WERI-Rb-1 (cell line): ENCODE measurements around the gene TBC1D10A.

Experiments
- DNase-seq: peaks from one replicate; pipeline ENCODE4 v3.0.0-alpha.2; 2020
- H3K27ac ChIP-seq: fragments of 250-450 bp; sonication (Bioruptor Pico); 2 replicates; pipeline ENCODE4 v1.5.1; 2020; ENCODE audit warnings: mild to moderate bottlenecking, moderate library complexity
- H3K27me3 ChIP-seq: fragments of 250-450 bp; sonication (Bioruptor Pico); 2 replicates; pipeline ENCODE4 v1.5.1; 2021; ENCODE audit warnings: mild to moderate bottlenecking, low read depth, moderate library complexity; ENCODE audit not compliant: insufficient read depth, severe bottlenecking
- H3K36me3 ChIP-seq: fragments of 250-450 bp; sonication (Bioruptor Pico); 2 replicates; pipeline ENCODE4 v1.5.1; 2020; ENCODE audit warnings: mild to moderate bottlenecking, moderate library complexity
- H3K4me3 ChIP-seq: 2 replicates; pipeline ENCODE4 v1.5.1; 2011; ENCODE audit warnings: low read depth, mild to moderate bottlenecking, control low read depth, low read length
- H3K9me3 ChIP-seq: fragments of 250-450 bp; sonication (Bioruptor Pico); 2 replicates; pipeline ENCODE4 v1.5.1; 2021; ENCODE audit warnings: mild to moderate bottlenecking, moderate library complexity; ENCODE audit not compliant: severe bottlenecking
- TF ChIP-seq, protein P1 (sequence below): IDR thresholded peaks from 2 replicates; pipeline ENCODE4 v1.5.1; 2011; ENCODE audit warnings: low read depth, mild to moderate bottlenecking, control low read depth, inconsistent platforms, low read length

Gene TBC1D10A

DNA sequence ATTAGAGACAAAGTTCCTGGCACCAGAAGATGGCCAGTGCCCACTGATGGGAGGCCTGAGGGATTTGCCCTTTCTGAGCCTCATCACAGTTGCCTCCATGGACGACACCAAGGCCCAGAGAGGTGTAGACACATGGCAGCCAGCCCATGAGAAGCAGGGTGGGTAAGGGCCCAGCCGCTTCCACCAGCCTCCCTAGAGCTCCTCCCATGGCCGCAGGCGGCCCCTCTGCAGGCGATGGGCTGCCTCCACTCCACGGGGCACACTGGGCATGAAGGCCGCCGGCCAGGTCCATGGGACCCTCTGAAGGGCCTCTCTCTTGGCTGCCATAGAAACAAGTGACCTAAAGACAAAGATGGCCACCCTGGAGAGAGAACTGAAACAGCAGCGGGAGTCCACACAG lies 44.6 kb upstream of the TBC1D10A start:
- no peak for DNase-seq
- Histone ChIP-seq H3K36me3 (peaks cover 1% of the 10 kb centered on the region), H3K27me3 (no peaks in the 10 kb centered on the region), H3K4me3 (no peak overlapping the region), H3K27ac (no peak overlapping the region), H3K9me3 (no peaks in the 10 kb centered on the region)
- TF ChIP-seq, protein P1, sequence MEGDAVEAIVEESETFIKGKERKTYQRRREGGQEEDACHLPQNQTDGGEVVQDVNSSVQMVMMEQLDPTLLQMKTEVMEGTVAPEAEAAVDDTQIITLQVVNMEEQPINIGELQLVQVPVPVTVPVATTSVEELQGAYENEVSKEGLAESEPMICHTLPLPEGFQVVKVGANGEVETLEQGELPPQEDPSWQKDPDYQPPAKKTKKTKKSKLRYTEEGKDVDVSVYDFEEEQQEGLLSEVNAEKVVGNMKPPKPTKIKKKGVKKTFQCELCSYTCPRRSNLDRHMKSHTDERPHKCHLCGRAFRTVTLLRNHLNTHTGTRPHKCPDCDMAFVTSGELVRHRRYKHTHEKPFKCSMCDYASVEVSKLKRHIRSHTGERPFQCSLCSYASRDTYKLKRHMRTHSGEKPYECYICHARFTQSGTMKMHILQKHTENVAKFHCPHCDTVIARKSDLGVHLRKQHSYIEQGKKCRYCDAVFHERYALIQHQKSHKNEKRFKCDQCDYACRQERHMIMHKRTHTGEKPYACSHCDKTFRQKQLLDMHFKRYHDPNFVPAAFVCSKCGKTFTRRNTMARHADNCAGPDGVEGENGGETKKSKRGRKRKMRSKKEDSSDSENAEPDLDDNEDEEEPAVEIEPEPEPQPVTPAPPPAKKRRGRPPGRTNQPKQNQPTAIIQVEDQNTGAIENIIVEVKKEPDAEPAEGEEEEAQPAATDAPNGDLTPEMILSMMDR: no peak

DNA sequence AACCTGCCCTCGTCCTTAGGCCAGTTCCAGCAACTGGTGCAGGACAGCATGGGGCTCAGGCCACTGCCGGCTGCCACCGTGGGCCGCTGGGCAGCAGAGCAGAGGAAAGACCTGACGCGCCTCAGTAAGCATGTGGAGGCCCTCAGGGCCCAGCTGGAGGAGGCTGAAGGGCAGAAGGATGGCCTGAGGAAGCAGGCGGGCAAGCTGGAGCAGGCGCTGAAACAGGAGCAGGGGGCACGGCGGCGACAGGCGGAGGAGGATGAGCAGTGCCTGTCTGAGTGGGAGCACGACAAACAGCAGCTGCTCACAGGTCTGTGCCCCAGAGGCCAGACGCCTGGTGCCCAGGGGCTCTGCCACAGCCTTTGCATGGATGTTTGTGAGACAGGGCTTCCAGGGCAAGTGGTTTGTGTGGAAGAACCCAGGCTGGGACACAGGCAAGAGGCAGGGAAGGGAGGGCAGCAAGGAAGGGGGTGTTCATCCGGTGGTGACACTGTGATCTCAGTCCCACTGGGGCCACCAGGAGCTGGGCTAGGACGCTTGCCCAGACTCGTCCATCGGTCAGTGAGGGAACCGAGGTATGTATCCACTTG lies 44.0 kb upstream of the TBC1D10A start:
- peaks cover 6% of the 10 kb centered on the region for H3K36me3 ChIP-seq
- DNase-seq: no peak

DNA sequence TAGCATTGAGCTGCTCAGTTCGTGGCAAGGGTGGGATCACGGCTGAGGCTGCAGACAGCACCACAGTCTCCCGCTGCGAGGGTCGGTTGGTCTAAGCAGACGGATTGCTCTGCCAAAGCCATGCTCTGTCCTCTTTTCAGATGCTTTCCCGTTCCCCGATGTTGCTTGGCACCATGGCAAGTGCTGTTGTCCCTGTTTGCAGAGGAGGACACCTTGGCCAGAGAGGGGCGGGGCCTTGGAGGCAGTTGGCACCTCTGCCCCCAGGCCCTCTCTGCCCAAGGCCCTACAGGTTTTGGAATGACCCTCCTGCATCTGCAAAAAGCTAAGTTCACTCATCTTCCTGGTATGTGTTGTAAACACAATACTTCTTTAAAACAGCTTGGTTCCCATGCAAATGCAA lies 41.7 kb upstream of the TBC1D10A start:
- no peak for DNase-seq
- Histone ChIP-seq H3K27me3 (no peaks in the 10 kb centered on the region), H3K36me3 (peaks cover 8% of the 10 kb centered on the region; the same call in 1 of the 2 replicates), H3K9me3 (no peaks in the 10 kb centered on the region), H3K27ac (no peak overlapping the region), H3K4me3 (no peak overlapping the region)
- TF ChIP-seq, protein P1: no peak

More for the DNA sequence above, 44.0 kb upstream of the TBC1D10A start:
- Histone ChIP-seq H3K9me3 (no peaks in the 10 kb centered on the region), H3K4me3 (no peak overlapping the region), H3K27me3 (no peaks in the 10 kb centered on the region), H3K27ac (no peak overlapping the region)
- TF ChIP-seq, protein P1: no peak

DNA sequence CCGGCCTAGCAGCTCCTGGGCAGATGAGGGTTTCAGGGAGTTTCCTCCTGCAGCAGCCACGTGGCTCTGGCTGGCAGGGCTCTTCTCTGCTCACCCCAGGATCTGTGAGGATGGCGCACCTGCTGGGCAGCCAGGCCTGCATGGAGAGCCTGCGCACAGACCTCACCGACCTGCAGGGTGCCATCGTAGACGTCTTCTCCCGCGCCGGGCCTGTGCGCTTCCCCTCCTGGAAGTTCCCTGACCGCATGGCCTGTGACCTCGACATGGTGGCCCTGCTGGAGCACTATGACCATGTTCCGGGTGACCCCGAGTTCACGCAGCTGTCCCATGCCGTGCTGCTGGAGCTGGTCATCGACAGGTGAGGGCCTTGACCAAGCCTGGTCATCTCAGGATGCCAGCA lies 39.1 kb upstream of the TBC1D10A start:
- no peaks in the 10 kb centered on the region for H3K27me3 ChIP-seq
- H3K27ac ChIP-seq: no peak overlapping the region
- no peaks in the 10 kb centered on the region for H3K9me3 ChIP-seq
- TF ChIP-seq, protein P1: no peak
- no peak for DNase-seq
- peaks cover 8% of the 10 kb centered on the region; the same call in 1 of the 2 replicates for H3K36me3 ChIP-seq
- no peak overlapping the region for H3K4me3 ChIP-seq

DNA sequence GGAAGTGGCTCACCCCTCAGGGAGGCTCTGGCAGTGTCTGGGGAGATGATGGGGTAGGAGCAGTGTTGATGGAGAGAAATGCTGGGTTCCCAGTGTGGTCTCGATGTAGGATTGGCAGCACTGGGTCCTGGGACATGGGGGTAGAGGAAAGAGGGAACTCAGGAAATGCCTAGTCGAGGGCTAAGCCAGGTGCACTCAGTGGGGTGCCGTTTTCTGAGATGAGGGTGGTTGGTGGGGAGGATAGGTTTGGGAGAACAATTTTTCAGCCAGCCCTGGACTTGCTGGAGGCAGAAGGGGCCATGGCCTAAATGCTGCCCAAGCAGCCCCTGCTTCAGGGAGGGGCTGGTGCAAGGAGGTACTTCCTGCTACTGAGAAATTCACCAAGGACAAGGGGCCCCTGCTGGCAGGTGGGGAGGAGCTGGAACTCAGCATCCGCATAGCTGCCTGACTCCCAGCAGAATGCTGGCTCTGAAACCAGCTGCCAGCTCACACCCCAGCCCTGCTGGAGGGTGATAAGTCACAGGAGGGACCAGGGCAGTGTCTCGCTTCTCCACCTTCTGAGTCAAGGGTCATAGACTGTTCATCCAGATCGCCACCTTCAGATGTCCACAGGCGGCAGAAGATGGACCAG lies 36.0 kb upstream of the TBC1D10A start:
- Histone ChIP-seq H3K4me3 (no peak overlapping the region), H3K27me3 (no peaks in the 10 kb centered on the region), H3K27ac (no peak overlapping the region), H3K9me3 (no peaks in the 10 kb centered on the region), H3K36me3 (peaks cover 8% of the 10 kb centered on the region; the same call in 1 of the 2 replicates)
- DNase-seq: no peak
- TF ChIP-seq, protein P1: no peak
